ENCODE measurements around the gene DDX10.

DDX10 gene

DNA sequence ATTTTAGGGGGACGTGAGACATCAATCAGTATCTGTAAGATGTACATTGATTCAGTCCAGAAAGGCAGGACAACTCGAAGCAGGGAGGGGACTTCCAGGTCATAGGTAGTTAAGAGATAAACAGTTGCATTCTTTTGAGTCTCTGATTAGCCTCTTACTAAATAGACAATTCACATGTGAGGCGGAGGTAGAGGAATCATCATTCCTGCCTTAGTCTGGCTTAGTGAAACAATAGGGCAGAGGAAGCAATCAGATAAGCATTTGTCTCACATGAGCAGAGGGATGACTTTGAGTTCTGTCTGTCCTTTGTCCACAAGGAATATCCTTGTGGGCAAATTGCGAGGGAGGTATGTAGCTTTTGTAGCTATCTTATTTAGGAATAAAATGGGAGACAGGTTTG, 248.3 kb downstream of the DDX10 start:
- DNase-seq = no peak

DNA sequence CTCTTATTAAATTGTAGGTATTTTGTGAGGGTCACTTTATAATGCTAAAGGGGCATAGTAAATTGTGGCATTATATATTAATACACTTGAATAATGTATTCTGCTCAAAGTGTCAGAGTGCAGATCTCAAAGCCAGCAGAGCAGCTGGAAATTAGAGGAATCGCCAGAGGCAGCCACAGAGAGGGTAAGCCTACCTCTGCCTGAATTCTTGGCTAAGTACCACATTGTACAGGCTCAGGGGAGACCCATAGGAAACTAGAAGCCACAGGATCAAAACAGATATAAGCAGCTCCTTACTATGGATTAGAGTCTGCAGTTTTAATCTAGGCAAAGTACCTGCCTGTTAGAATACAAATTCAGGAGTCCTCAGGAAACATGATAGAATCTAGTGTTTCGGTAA, 249.3 kb downstream of the DDX10 start:
- DNase-seq = no peak

- DNase-seq = no peak
Measured at GRCh38 chr11:108914981-108915380, 250.1 kb downstream of the DDX10 start.

- DNase-seq = peak; percentile 72
Measured at GRCh38 chr11:108915666-108916065, 250.8 kb downstream of the DDX10 start.

- peak; percentile 40 for DNase-seq
Measured at GRCh38 chr11:108916290-108916689, 251.4 kb downstream of the DDX10 start.

DNA sequence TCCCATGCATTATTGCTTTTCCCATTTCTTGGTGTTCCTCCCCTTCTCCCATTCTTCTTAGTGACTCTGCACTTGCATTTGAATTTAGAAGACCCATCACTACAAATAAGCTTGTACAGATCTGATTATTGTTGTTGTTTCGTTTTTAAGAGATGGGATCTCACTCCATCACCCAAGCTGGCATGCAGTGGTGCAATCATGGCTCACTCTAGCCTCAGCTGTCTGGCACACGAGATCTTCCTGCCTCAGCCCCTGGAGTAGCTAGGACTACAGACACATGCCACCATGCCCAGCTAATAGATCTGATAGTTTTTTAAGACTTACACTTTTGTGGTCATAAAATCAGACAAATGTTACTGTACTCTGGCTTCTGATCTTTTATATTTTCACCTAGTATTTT, 252.1 kb downstream of the DDX10 start:
- no peak for DNase-seq

DNA sequence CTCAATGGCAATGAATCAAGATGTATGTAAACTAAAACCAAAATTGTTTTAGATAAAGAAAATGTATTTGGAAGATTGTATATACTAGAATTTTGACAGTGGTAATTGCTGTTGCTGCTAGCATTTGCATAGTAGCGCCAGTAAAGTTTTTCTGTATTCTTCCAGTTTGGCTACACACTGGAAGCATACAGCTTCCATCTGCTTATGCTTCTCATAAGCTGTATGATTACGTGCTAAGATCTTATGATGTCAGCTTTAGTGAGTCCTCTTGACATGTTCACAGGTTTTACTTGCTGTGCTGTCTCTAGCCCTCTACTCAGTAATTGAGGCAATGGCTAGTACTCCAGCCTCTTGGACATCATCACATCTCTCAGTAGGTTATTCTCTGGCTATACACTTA, 256.3 kb downstream of the DDX10 start:
- no peak for DNase-seq

DNA sequence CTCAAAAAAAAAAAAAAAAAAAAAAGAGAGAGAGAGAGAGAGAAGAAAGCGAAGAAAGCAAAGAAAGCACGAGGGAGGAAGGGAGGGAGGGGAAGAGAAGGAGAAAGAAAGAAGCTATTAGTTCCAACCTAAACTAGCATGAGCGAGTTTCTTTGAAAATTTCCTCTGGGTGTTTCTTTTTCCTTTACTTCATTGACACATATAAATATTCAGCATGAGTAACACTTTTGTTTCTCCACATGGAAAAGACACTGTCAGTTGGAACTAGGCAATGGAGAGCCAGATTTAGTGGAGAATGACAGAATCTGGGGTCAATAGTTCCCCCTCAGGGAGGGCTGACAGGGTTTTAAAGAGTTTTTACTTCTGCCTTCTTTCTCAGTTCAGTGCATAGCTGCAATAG, 257.4 kb downstream of the DDX10 start:
- DNase-seq = no peak

DNA sequence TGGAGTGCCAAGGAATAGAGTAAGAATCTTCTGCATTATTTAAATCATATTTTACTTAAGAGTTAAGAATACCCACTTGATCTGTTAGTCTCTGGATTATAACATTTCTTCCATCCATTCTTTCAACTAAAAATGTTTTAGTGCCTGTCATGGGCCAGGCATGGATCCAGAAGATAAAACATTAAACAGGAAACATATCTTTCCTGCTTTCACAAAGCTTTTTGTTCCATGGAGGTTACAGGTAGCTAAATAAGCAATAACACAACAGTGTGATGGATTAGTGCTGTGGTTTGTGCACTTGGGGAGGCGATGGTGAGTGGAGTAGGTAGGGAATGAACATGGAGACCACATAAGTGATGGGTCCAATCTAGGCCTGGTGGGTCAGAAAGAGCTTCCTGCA, 258.5 kb downstream of the DDX10 start:
- no peak for DNase-seq

GRCh38 chr11:108926171-108926840, 261.4 kb downstream of the DDX10 start:
- no peak for DNase-seq

DNA sequence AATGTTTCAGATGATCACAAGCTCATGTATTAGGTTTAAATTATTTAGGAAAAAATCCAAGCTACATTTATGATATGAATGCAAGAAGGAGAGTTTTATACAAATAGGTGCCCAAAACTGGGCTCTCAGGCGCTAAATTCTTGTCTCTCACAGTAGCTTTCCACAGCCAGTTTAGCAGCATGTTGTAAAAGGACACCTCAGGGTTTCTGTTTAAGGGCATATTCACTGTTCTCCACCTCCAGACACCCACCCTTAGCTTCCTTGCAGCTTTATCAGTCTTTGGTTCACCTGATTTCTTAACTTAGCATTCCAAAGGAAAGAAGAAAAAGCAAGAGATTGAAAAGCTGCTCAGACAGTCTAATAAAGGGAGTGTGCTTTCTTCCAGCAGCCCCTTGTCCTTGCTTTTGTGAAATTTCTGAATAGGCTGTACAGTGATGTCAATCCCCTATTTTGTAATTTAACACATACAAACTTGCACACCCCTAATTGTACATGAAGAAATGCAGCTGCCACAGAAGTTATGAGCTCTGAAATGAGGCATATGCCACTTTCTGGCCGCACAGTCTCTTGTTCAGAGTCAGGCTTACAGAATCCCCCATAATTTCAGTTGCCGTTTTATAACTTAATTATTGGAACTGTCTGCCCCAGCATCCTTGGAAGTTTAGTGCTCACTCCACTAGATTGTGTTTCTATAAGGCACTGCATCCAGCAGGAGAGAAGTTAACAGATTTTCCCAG, 262.1 kb downstream of the DDX10 start:
- no peak for DNase-seq

DNA sequence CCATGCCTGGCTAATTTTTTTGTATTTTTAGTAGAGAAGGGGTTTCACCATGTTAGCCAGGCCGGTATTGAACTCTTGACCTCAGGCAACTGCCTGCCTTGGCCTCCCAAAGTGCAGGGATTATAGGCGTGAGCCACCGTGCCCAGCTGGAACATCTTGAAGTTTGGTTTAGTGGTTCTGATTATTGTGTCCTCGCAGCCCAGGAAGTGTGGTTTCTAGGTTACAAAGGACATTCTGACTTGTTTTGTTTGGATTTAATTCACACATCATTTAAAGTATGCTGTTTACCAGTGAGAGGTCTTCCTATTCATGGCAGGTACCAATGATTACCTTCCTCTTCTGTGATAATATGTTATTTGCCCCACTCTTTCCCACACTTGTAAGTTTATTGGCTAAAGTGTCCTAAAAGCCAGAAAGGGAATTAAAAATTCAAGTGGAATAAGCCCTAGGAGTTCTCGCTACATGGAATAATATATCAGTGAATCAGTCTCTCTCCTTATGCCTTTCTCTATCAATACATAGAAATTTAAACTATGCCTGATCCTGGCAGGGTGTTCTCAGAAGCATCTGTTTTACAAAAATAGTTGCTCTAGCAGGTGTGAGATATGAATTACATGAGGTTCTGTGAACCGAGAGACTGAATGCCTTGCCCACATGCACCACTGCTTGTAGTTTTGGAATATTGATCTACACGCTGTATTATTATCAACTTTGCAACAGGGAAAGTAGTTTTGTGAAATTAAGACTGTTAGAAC, 263.1 kb downstream of the DDX10 start:
- DNase-seq = no peak

- DNase-seq = peak; percentile 94
Measured at GRCh38 chr11:108929241-108929640, 264.4 kb downstream of the DDX10 start.

- peak; percentile 55 for DNase-seq
Measured at GRCh38 chr11:108931168-108931567, 266.3 kb downstream of the DDX10 start.

GRCh38 chr11:108933630-108934029, 268.8 kb downstream of the DDX10 start:
- peak; percentile 66 for DNase-seq

DNA sequence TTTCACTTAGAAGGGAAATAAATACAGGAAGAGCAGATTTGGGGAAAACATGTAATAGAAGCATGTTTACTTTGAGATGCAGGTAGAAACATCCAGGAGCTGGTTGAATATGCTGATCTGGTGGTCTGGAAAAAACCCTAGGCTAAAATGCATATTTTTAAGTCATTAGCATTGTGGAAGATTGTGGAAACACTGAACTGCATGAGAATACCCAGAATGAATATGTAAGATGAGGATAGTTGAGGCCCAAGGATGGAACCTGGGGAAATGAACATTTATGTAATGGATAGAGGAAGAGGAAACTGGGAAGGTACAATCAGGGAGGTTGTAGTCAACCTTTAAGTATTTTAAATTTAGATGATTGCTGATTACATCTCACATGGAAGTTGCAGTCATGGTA, 269.4 kb downstream of the DDX10 start:
- DNase-seq = no peak

DNA sequence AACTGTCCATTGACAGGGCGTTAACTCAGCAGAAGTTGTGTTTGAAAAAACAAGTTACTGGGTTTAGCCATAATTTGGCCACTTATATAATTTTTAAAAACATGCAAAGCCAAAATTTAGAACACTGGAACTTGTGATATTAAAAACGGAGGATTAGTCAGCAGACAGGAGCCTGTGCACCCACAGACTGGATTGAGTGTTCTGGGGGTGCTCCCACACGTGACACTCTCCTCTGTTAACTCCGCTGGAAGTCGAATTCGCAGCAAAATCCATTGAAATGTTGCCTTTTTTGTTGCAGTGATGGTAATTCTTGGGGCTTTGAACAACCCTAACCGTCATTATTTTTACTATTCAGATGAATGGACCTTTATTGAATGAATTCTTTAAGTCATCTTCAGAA, 269.8 kb downstream of the DDX10 start:
- no peak for DNase-seq

GRCh38 chr11:108937746-108938145, 272.9 kb downstream of the DDX10 start:
- no peak for DNase-seq

DNA sequence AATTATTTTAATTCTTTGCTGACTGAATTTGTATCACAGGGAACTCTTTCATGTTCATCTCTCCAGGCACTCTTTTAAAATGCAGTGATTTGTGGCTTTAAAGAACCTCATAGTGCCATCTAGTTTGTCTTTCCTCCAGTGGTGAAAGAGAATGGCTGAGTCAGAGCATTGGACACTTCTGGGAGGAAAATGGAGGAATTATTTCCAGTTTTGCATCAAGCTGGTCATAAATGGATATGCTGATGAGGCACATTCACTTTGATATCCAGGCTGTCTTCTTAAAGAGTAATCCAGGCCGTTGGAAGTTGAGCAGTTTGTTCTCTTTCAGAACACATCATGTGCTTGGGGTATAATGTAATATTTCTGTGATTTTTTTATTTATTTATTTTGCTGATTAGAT, 273.7 kb downstream of the DDX10 start:
- DNase-seq = no peak

GRCh38 chr11:108939135-108939534, 274.3 kb downstream of the DDX10 start:
- no peak for DNase-seq

- DNase-seq = no peak
Measured at GRCh38 chr11:108943853-108944252, 279.0 kb downstream of the DDX10 start.

DNA sequence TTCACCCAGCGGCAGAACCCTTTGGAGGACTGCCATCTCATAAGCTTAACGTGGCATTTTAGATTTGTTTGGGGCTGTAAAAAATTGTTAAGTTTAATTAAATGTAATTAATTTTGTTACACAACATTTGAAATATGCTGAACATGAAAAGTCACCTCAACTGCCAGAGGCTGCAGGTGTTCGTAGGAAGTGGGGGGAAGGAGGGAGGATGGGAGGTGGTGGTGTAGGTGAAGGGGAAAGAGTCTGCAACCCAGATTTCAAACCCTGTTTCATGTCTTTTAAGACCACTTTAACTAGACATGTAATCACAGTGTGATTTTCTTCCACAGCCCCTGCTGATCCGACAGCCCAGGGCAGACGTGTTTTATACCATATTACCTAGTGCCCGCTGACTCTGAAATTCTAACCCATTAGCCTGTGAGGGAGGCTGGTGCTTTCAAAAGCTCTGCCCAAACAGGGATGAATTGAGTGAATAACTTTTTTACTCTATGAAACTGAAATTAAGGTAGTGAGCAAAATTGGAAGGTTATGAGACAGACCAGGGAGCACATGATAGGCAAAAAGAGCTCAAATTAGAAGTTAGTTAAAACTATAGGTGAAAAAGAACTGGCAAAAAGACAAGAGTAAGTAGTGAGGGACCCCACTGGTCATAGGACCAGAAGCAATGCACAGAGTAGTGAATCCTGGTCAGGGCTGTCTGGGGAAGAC, 279.8 kb downstream of the DDX10 start:
- DNase-seq = no peak

DNA sequence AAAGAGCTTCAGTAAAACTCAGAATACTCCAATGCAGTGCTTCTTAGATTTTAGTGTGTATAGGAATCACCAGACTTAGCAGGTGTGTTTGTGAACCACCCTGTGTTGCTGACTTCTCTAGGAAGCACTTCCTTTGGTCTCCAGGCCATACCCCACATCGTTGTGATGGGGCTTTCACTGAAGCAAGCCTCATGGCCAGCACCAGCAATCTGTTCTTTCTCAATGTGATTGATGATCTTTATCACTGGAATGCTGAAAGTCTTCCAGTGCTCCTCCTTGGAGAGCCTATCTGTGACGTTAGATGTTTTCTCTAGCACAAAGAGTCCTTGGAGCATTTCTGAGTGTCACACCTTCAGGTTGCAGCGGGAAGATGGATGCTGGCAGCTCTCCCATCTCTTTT, 280.5 kb downstream of the DDX10 start:
- no peak for DNase-seq
